K562 (cell line): Measurements from ENCODE around the gene MYO1D. TPM values are rescaled to one million over a fixed set of nuclear protein-coding genes. Genes with fewer than 3 reads are reported as not detected.

ENCODE experiments used
- ATAC-seq: fragments of 200-7000 bp; cut with Tn5 transposase; 3 replicates; pipeline ENCODE4 v1.9.1; 2020; ENCODE audit warnings: moderate library complexity
- BruUV-seq: library from RNA; stranded (reverse); fragments of 400-500 nt; replicated peaks from 2 replicates; lab custom pipeline; 2021; lab: Mats Ljungman, UMichigan
- CTCF ChIA-PET: fragments of 300-600 bp; formaldehyde crosslinking; extraction: SDS; loops from one replicate; lab custom pipeline; 2021; ENCODE audit warnings: low intra/inter-chr PET ratio; lab: Yijun Ruan, JAX
- POLR2A ChIA-PET: fragments of 300-600, 350-650 bp; sonication (Branson Sonifier 250); formaldehyde crosslinking; extraction: SDS; loops from one replicate; lab custom pipeline; 2021; ENCODE audit warnings: antibody characterized with exemption, inconsistent platforms; lab: Yijun Ruan, JAX
- DNase-seq, 4 experiments: peaks; one replicate each; pipeline versions ENCODE4 v3.0.0 to v3.0.0-alpha.2; 2011 to 2018; ENCODE audit warnings: low spot score in 3 of 4, mixed read lengths in 3 of 4; ENCODE audit errors: extremely low read depth in 1 of 4
- FAIRE-seq: peaks from 2 replicates; lab custom pipeline; 2011; peaks lifted over from hg19 to GRCh38; lab: Jason Lieb, UNC
- H2AFZ ChIP-seq: 2 replicates; pipeline ENCODE4 v1.6.0; 2011; ENCODE audit warnings: low read depth, low read length, control low read depth, inconsistent platforms
- H3K27ac ChIP-seq: fragments of 200-600 bp; 3 replicates; pipeline ENCODE4 v1.8.0; 2011; ENCODE audit warnings: low read depth, mild to moderate bottlenecking, control low read depth, inconsistent platforms, low read length, moderate library complexity, mixed read lengths; ENCODE audit errors: extremely low read depth
- H3K27me3 ChIP-seq, 2 experiments: fragments of 300-600 bp in 1 of 2; 2 replicates in 1 of 2; 3 replicates in 1 of 2; pipeline versions ENCODE4 v1.6.0 to v1.8.0; 2011; ENCODE audit warnings: inconsistent platforms in 2 of 2, low read length in 2 of 2, mild to moderate bottlenecking in 1 of 2, mixed read lengths in 1 of 2, moderate library complexity in 1 of 2; ENCODE audit not compliant: control insufficient read depth in 2 of 2, insufficient read depth in 2 of 2
- H3K36me3 ChIP-seq: fragments of 300-600 bp; 3 replicates; pipeline ENCODE4 v1.8.0; 2011; ENCODE audit warnings: mild to moderate bottlenecking, low read length, inconsistent platforms; ENCODE audit not compliant: control insufficient read depth, insufficient read depth
- H3K4me1 ChIP-seq, 2 experiments: fragments of 200-600 bp in 1 of 2; replicated peaks in 1 of 2; 2 replicates in 1 of 2; 3 replicates in 1 of 2; pipeline versions ENCODE4 v1.5.1 to v1.8.0; 2011; ENCODE audit warnings: inconsistent platforms in 2 of 2, low read length in 2 of 2, mild to moderate bottlenecking in 1 of 2, mixed read lengths in 1 of 2, moderate library complexity in 1 of 2; ENCODE audit not compliant: control insufficient read depth in 2 of 2, insufficient read depth in 2 of 2
- H3K4me2 ChIP-seq: 2 replicates; pipeline ENCODE4 v1.6.1; 2011; ENCODE audit warnings: low read length, control low read depth, inconsistent platforms, mixed read lengths; ENCODE audit not compliant: insufficient read depth
- H3K4me3 ChIP-seq: fragments of 200-600 bp; sonication (generic), shearing (Covaris generic); 2 replicates; pipeline ENCODE4 v1.5.1; 2016; ENCODE audit warnings: control low read depth, inconsistent platforms
- H3K79me2 ChIP-seq: fragments of 200-600 bp; 3 replicates; pipeline ENCODE4 v1.8.0; 2011; ENCODE audit warnings: low read length, inconsistent platforms; ENCODE audit not compliant: control insufficient read depth, insufficient read depth
- H3K9ac ChIP-seq, 2 experiments: 2 replicates each; pipeline versions ENCODE4 v1.6.0 to v1.6.1; 2011; ENCODE audit warnings: low read depth in 2 of 2, low read length in 2 of 2, control low read depth in 1 of 2, inconsistent platforms in 1 of 2, mild to moderate bottlenecking in 1 of 2, mixed read lengths in 1 of 2; ENCODE audit not compliant: insufficient read depth in 1 of 2
- H3K9me1 ChIP-seq: one replicate; pipeline ENCODE4 v1.6.0; 2011; ENCODE audit warnings: inconsistent platforms, mild to moderate bottlenecking, low read length, moderate library complexity; ENCODE audit not compliant: control insufficient read depth, insufficient read depth
- H3K9me3 ChIP-seq: replicated peaks from 2 replicates; pipeline ENCODE4 v1.5.1; 2011; ENCODE audit warnings: low read depth, low read length, inconsistent platforms; ENCODE audit not compliant: control insufficient read depth, insufficient read depth
- H4K20me1 ChIP-seq: replicated peaks from 2 replicates; pipeline ENCODE4 v1.6.1; 2011; ENCODE audit warnings: low read length, inconsistent platforms, mixed read lengths; ENCODE audit not compliant: control insufficient read depth, insufficient read depth
- CBX1 ChIP-seq: sonication (generic); IDR thresholded peaks from 2 replicates; pipeline ENCODE4 v1.6.1; 2016; ENCODE audit warnings: antibody characterized with exemption, low read depth, mild to moderate bottlenecking
- E2F5 ChIP-seq: sonication (generic); formaldehyde crosslinking; IDR thresholded peaks from 2 replicates; pipeline ENCODE4 v1.8.0; 2022; ENCODE audit warnings: mild to moderate bottlenecking, missing genetic modification reagents
- HNRNPK ChIP-seq: fragments of 200-400 bp; formaldehyde crosslinking; IDR thresholded peaks from one replicate; pipeline ENCODE4 v1.6.1; 2018; ENCODE audit warnings: mild to moderate bottlenecking, low read depth, low read length; ENCODE audit not compliant: poor library complexity, severe bottlenecking
- L3MBTL2 ChIP-seq: fragments of 450-650 bp; IDR thresholded peaks from 2 replicates; pipeline ENCODE4 v1.6.1; 2016; ENCODE audit warnings: mild to moderate bottlenecking, moderate library complexity
- MTA2 ChIP-seq: fragments of 450-650 bp; IDR thresholded peaks from 2 replicates; pipeline ENCODE4 v1.6.1; 2016; ENCODE audit warnings: low read depth
- NCOR1 ChIP-seq: fragments of 450-650 bp; IDR thresholded peaks from 2 replicates; pipeline ENCODE4 v1.6.1; 2016; ENCODE audit warnings: mild to moderate bottlenecking, moderate library complexity
- NFE2 ChIP-seq: IDR thresholded peaks from 2 replicates; pipeline ENCODE4 v1.6.1; 2014; ENCODE audit warnings: antibody characterized with exemption, low read depth
- RFX5 ChIP-seq: IDR thresholded peaks from 2 replicates; pipeline ENCODE4 v1.6.1; 2011; ENCODE audit warnings: low read depth, mild to moderate bottlenecking, improper control_type of control experiment, low read length
- ZNF140 ChIP-seq: fragments of 250-450 bp; sonication (Bioruptor Pico); IDR thresholded peaks from 2 replicates; pipeline ENCODE4 v1.8.0; 2021; ENCODE audit warnings: moderate library complexity, mild to moderate bottlenecking, inconsistent platforms
- ZNF324 ChIP-seq: fragments of 250-450 bp; sonication (Bioruptor Pico); IDR thresholded peaks from 2 replicates; pipeline ENCODE4 v1.4.0; 2020; ENCODE audit warnings: mild to moderate bottlenecking
- ZNF707 ChIP-seq: fragments of 250-450 bp; sonication (Bioruptor Pico); conservative IDR thresholded peaks from 2 replicates; pipeline ENCODE4 v1.8.0; 2022; ENCODE audit warnings: inconsistent platforms, mild to moderate bottlenecking, moderate library complexity
- WGBS: fragments of 100-300 bp; shearing (Covaris generic); methylation state at CpG from one replicate; pipeline ENCODE4 v1.1.6; 2016; ENCODE audit warnings: low coverage, mixed read lengths; ENCODE audit not compliant: insufficient coverage; ENCODE audit errors: missing lambda C conversion rate; 5-methylcytosine and 5-hydroxymethylcytosine counted together
- in situ Hi-C: fragments of 300-500 bp; cut with MboI; formaldehyde crosslinking; loops from 4 replicates; pipeline ENCODE4 v1.15.0; 2018; ENCODE audit warnings: inconsistent platforms, mixed read lengths
- intact Hi-C: fragments of 100-400 bp; cut with micrococcal nuclease; formaldehyde crosslinking; loops from 2 replicates; pipeline ENCODE4 v1.14.2; 2022
- polyA plus RNA-seq, 8 experiments: library from polyadenylated mRNA; depleted of rRNA in 4 of 8; stranded (reverse) in 5 of 8; unstranded in 3 of 8; fragments of >200 nt; fragmentation: Nextera tagmentation in 2 of 8; fragmentation: Illumina TruSeq in 1 of 8; extraction: Ambion mirVana in 2 of 8; extraction: Trizol in 1 of 8; gene quantifications; 2 replicates each; pipeline versions ENCODE4 v1.2.1 to v1.2.3, GENCODE V29; 2011 to 2014; ENCODE audit warnings: inconsistent platforms in 1 of 8, missing spikeins in 1 of 8
- total RNA-seq, 7 experiments: library from RNA; depleted of rRNA in 6 of 7; stranded (reverse); fragments of >200 nt in 6 of 7; fragmentation: Illumina TruSeq in 2 of 7; extraction: Trizol in 2 of 7; gene quantifications; 2 replicates each; pipeline versions ENCODE4 v1.2.1 to v1.2.3, GENCODE V29; 2011 to 2021; ENCODE audit warnings: low replicate concordance in 1 of 7

Gene MYO1D
- total and polyA plus RNA-seq, 9 of the 15 experiments (the other 6 are each of a cell fraction or from before 2014, with no cell fraction given): 2.1 to 71.2 (median 45.4) TPM

- H3K9me3 ChIP-seq: no peaks in the 10 kb centered on the region
- H3K36me3 ChIP-seq: peaks cover 95% of the 10 kb centered on the region
- H3K4me3 ChIP-seq: no peak overlapping the region
- H2AFZ ChIP-seq: no peak overlapping the region
- FAIRE-seq (no peak), DNase-seq (no peak)
- CTCF ChIA-PET: no interaction called here
- H3K79me2 ChIP-seq: peaks cover 28% of the 10 kb centered on the region; the same call in 2 of the 3 replicates
- in situ Hi-C loops (no loop called here), intact Hi-C loops (no loop called here)
- BruUV-seq: no TSS peak
- H3K4me2 ChIP-seq: no peak overlapping the region
- no peaks in the 10 kb centered on the region for H3K27me3 ChIP-seq
- WGBS: 94% methylated on average over 4 of the region's 6 CpGs
- H3K9ac ChIP-seq: no peak overlapping the region
- TF ChIP-seq ZNF140 (no peak), HNRNPK (no peak), CBX1 (no peak), L3MBTL2 (no peak), E2F5 (CRISPR knock-in tag) (no peak), NCOR1 (no peak), ZNF707 (CRISPR knock-in tag) (no peak), MTA2 (no peak), ZNF324 (CRISPR knock-in tag) (no peak), RFX5 (no peak), NFE2 (no peak)
- TF ChIP-seq, all 486 proteins: peak for 0
- POLR2A ChIA-PET: interaction anchor here (1.6 to 2.1 kb wide), 2 partner anchors 12 to 26 kb away, joined by 8 to 15 read pairs; partner anchors contain the start of gene PSMD11
- no peaks in the 10 kb centered on the region for H3K4me1 ChIP-seq
- ATAC-seq: no peak
- H3K27ac ChIP-seq: no peak overlapping the region
- H4K20me1 ChIP-seq: no peaks in the 10 kb centered on the region
- H3K9me1 ChIP-seq: no peaks in the 10 kb centered on the region
These were observed 406.3 kb downstream of the MYO1D start for GRCh38 chr17:32470405-32471167.
